GM23338 (cell line): ENCODE data around the gene ADGRL3. TPM values are rescaled to one million over a fixed set of nuclear protein-coding genes. Genes with fewer than 3 reads are reported as not detected.

Source experiments
- ATAC-seq: fragments of 200-7000 bp; cut with Tn5 transposase; 3 replicates; pipeline ENCODE4 v1.9.1; 2020
- DNase-seq: peaks from one replicate; pipeline ENCODE4 v3.0.0-alpha.2; 2015; ENCODE audit warnings: low spot score
- H2AFZ ChIP-seq: fragments of 200-600 bp; sonication (generic); 2 replicates; pipeline ENCODE4 v1.8.0; 2016; ENCODE audit warnings: antibody characterized with exemption, mild to moderate bottlenecking, moderate library complexity
- H3F3A ChIP-seq: fragments of 200-600 bp; sonication (generic); replicated peaks from 2 replicates; pipeline ENCODE4 v1.8.0; 2017; ENCODE audit warnings: antibody characterized with exemption, mixed run types, low read depth
- H3K27ac ChIP-seq: fragments of 200-600 bp; sonication (generic); 2 replicates; pipeline ENCODE4 v1.6.1; 2016; ENCODE audit warnings: low read depth
- H3K27me3 ChIP-seq: fragments of 200-600 bp; sonication (generic); 2 replicates; pipeline ENCODE4 v1.8.0; 2016; ENCODE audit warnings: mild to moderate bottlenecking, mixed run types, moderate library complexity; ENCODE audit not compliant: insufficient read depth
- H3K36me3 ChIP-seq: fragments of 200-600 bp; sonication (generic); 2 replicates; pipeline ENCODE4 v1.8.0; 2016; ENCODE audit warnings: mild to moderate bottlenecking; ENCODE audit not compliant: insufficient read depth
- H3K4me1 ChIP-seq: fragments of 200-600 bp; sonication (generic); 2 replicates; pipeline ENCODE4 v1.8.0; 2016; ENCODE audit warnings: mild to moderate bottlenecking, moderate library complexity; ENCODE audit not compliant: insufficient read depth
- H3K4me2 ChIP-seq: fragments of 200-600 bp; sonication (generic); 2 replicates; pipeline ENCODE4 v1.7.1; 2017; ENCODE audit warnings: mixed run types
- H3K4me3 ChIP-seq: fragments of 200-600 bp; sonication (generic); 2 replicates; pipeline ENCODE4 v1.6.1; 2016; ENCODE audit warnings: mixed run types
- H3K79me2 ChIP-seq: fragments of 200-600 bp; sonication (generic); replicated peaks from 2 replicates; pipeline ENCODE4 v1.8.0; 2017; ENCODE audit warnings: mild to moderate bottlenecking; ENCODE audit not compliant: insufficient read depth
- H3K9me2 ChIP-seq: fragments of 200-600 bp; sonication (generic); 2 replicates; pipeline ENCODE4 v1.8.0; 2017; ENCODE audit not compliant: insufficient read depth
- H4K20me1 ChIP-seq: fragments of 200-600 bp; sonication (generic); replicated peaks from 2 replicates; pipeline ENCODE4 v1.8.0; 2017; ENCODE audit warnings: mild to moderate bottlenecking; ENCODE audit not compliant: insufficient read depth
- H3K27ac Mint-ChIP-seq: 2 replicates; pipeline ENCODE4 v1.8.0; 2020; ENCODE audit warnings: inconsistent platforms, mild to moderate bottlenecking, moderate library complexity, mixed read lengths
- H3K27me3 Mint-ChIP-seq: 3 replicates; pipeline ENCODE4 v1.8.0; 2022; ENCODE audit warnings: low read depth, mild to moderate bottlenecking, moderate library complexity, mixed read lengths, inconsistent platforms; ENCODE audit not compliant: insufficient read depth, poor library complexity
- H3K36me3 Mint-ChIP-seq: 3 replicates; pipeline ENCODE4 v1.8.0; 2021; ENCODE audit warnings: low read depth, mild to moderate bottlenecking, inconsistent platforms, moderate library complexity, mixed read lengths
- H3K4me1 Mint-ChIP-seq: 3 replicates; pipeline ENCODE4 v1.8.0; 2020; ENCODE audit warnings: mild to moderate bottlenecking, inconsistent platforms, mixed read lengths
- H3K4me3 Mint-ChIP-seq: 3 replicates; pipeline ENCODE4 v1.8.0; 2021; ENCODE audit warnings: moderate library complexity, mild to moderate bottlenecking, inconsistent platforms, mixed read lengths
- H3K9me3 Mint-ChIP-seq: 3 replicates; pipeline ENCODE4 v1.8.0; 2020; ENCODE audit warnings: moderate library complexity, mild to moderate bottlenecking, inconsistent platforms, mixed read lengths
- CREB1 ChIP-seq: fragments of 250-450 bp; sonication (Bioruptor Pico); IDR thresholded peaks from 2 replicates; pipeline ENCODE4 v1.5.0; 2020; ENCODE audit warnings: low read depth, mild to moderate bottlenecking, moderate library complexity
- EZH2 ChIP-seq: fragments of 200-600 bp; sonication (generic); IDR thresholded peaks from one replicate; pipeline ENCODE4 v1.8.0; 2017; ENCODE audit warnings: antibody characterized with exemption, mild to moderate bottlenecking, low read depth; ENCODE audit not compliant: unreplicated experiment
- EZH2phosphoT487 ChIP-seq: fragments of 200-600 bp; sonication (generic); IDR thresholded peaks from one replicate; pipeline ENCODE4 v1.8.1; 2018; ENCODE audit warnings: antibody characterized with exemption; ENCODE audit not compliant: unreplicated experiment
- JUNB ChIP-seq: IDR thresholded peaks from one replicate; pipeline ENCODE4 v1.6.1; 2016; ENCODE audit warnings: antibody characterized with exemption; ENCODE audit not compliant: unreplicated experiment
- NANOG ChIP-seq: IDR thresholded peaks from 2 replicates; pipeline ENCODE4 v1.6.1; 2016; ENCODE audit warnings: antibody characterized with exemption, borderline replicate concordance
- POLR2AphosphoS5 ChIP-seq: IDR thresholded peaks from 2 replicates; pipeline ENCODE4 v1.6.1; 2016; ENCODE audit warnings: antibody characterized with exemption, low read depth
- STAT1 ChIP-seq: IDR thresholded peaks from one replicate; pipeline ENCODE4 v1.6.1; 2016; ENCODE audit warnings: antibody characterized with exemption; ENCODE audit not compliant: unreplicated experiment
- ZNF114 ChIP-seq: fragments of 250-450 bp; sonication (Bioruptor Pico); IDR thresholded peaks from 2 replicates; pipeline ENCODE4 v1.5.0; 2020; ENCODE audit warnings: mild to moderate bottlenecking, moderate library complexity
- ZNF331 ChIP-seq: fragments of 250-450 bp; sonication (Bioruptor Pico); IDR thresholded peaks from 2 replicates; pipeline ENCODE4 v1.5.0; 2020; ENCODE audit warnings: low read depth, mild to moderate bottlenecking, moderate library complexity
- polyA plus RNA-seq: library from polyadenylated mRNA; unstranded; fragments of >200 nt; fragmentation: Nextera tagmentation; extraction: Ambion mirVana; gene quantifications from 2 replicates; pipeline ENCODE4 v1.2.1, GENCODE V29; 2016
- total RNA-seq: library from RNA; depleted of rRNA; stranded (reverse); fragments of >200 nt; shearing (Covaris generic); gene quantifications from 2 replicates; pipeline ENCODE4 v1.2.3, GENCODE V29; 2014
- TF ChIP-seq, protein P1 (sequence below): fragments of 250-450 bp; sonication (Bioruptor Pico); IDR thresholded peaks from 2 replicates; pipeline ENCODE4 v1.5.0; 2020; ENCODE audit warnings: mild to moderate bottlenecking, moderate library complexity
- TF ChIP-seq, protein P2 (sequence below): IDR thresholded peaks from 2 replicates; pipeline ENCODE4 v1.6.1; 2016; ENCODE audit warnings: antibody characterized with exemption
- TF ChIP-seq, protein P3 (sequence below), 2 experiments: fragments of 200-600 bp in 1 of 2; sonication (generic) in 1 of 2; conservative IDR thresholded peaks; 2 replicates each; pipeline versions ENCODE4 v1.5.1 to v1.6.1; 2016 to 2017; ENCODE audit warnings: antibody characterized with exemption in 2 of 2, low read depth in 2 of 2, mild to moderate bottlenecking in 2 of 2, moderate library complexity in 1 of 2
- TF ChIP-seq, protein P4 (sequence below): IDR thresholded peaks from one replicate; pipeline ENCODE4 v1.6.1; 2018; ENCODE audit warnings: antibody characterized with exemption; ENCODE audit not compliant: unreplicated experiment

ADGRL3 gene
- total and polyA plus RNA-seq, 2 experiments from 2014 or later, result 9.7 to 16.5 TPM

DNA sequence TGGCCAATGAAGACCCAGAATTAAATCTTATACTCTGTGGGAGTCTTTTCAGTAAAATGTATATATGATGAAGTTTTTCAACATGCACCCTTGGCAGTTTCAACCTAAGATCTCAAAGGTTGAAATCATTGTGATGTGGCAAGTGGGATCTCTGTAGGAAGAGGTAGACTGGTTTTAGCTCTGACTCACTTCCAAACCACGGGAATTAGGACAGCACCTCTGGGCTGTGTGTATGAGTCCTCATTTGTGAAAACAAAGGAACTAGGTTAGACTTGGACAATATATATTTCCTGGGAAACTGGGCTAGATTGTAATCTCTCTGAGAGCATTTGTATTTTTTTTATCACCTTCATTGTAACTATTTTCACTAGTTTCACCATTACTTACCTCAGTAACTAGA is 333.0 kb downstream of the ADGRL3 start:
- H3K79me2 ChIP-seq, result 0 out of 2 replicates have a peak, but pooled peaks cover 7% of the 10 kb centered on the region

More for the DNA sequence above, 333.0 kb downstream of the ADGRL3 start:
- Histone ChIP-seq H3K4me1 (no peaks in the 10 kb centered on the region), H3K4me2 (no peak overlapping the region), H4K20me1 (no peaks in the 10 kb centered on the region), H3K36me3 (no peaks in the 10 kb centered on the region), H3F3A (no peaks in the 10 kb centered on the region), H3K4me3 (no peak overlapping the region), H3K27ac (no peak overlapping the region), H3K9me2 (no peaks in the 10 kb centered on the region), H2AFZ (no peak overlapping the region), H3K27me3 (no peaks in the 10 kb centered on the region)
- ATAC-seq (no peak), DNase-seq (no peak)
- no peaks in the 10 kb centered on the region; the same call in 2 of the 3 replicates for H3K4me1 Mint-ChIP-seq
- TF ChIP-seq ZNF331 (CRISPR knock-in tag) (no peak), CREB1 (CRISPR knock-in tag) (no peak), EZH2phosphoT487 (no peak), NANOG (no peak), STAT1 (no peak), JUNB (no peak), EZH2 (no peak), POLR2AphosphoS5 (no peak), ZNF114 (CRISPR knock-in tag) (no peak)
- TF ChIP-seq, protein P1, sequence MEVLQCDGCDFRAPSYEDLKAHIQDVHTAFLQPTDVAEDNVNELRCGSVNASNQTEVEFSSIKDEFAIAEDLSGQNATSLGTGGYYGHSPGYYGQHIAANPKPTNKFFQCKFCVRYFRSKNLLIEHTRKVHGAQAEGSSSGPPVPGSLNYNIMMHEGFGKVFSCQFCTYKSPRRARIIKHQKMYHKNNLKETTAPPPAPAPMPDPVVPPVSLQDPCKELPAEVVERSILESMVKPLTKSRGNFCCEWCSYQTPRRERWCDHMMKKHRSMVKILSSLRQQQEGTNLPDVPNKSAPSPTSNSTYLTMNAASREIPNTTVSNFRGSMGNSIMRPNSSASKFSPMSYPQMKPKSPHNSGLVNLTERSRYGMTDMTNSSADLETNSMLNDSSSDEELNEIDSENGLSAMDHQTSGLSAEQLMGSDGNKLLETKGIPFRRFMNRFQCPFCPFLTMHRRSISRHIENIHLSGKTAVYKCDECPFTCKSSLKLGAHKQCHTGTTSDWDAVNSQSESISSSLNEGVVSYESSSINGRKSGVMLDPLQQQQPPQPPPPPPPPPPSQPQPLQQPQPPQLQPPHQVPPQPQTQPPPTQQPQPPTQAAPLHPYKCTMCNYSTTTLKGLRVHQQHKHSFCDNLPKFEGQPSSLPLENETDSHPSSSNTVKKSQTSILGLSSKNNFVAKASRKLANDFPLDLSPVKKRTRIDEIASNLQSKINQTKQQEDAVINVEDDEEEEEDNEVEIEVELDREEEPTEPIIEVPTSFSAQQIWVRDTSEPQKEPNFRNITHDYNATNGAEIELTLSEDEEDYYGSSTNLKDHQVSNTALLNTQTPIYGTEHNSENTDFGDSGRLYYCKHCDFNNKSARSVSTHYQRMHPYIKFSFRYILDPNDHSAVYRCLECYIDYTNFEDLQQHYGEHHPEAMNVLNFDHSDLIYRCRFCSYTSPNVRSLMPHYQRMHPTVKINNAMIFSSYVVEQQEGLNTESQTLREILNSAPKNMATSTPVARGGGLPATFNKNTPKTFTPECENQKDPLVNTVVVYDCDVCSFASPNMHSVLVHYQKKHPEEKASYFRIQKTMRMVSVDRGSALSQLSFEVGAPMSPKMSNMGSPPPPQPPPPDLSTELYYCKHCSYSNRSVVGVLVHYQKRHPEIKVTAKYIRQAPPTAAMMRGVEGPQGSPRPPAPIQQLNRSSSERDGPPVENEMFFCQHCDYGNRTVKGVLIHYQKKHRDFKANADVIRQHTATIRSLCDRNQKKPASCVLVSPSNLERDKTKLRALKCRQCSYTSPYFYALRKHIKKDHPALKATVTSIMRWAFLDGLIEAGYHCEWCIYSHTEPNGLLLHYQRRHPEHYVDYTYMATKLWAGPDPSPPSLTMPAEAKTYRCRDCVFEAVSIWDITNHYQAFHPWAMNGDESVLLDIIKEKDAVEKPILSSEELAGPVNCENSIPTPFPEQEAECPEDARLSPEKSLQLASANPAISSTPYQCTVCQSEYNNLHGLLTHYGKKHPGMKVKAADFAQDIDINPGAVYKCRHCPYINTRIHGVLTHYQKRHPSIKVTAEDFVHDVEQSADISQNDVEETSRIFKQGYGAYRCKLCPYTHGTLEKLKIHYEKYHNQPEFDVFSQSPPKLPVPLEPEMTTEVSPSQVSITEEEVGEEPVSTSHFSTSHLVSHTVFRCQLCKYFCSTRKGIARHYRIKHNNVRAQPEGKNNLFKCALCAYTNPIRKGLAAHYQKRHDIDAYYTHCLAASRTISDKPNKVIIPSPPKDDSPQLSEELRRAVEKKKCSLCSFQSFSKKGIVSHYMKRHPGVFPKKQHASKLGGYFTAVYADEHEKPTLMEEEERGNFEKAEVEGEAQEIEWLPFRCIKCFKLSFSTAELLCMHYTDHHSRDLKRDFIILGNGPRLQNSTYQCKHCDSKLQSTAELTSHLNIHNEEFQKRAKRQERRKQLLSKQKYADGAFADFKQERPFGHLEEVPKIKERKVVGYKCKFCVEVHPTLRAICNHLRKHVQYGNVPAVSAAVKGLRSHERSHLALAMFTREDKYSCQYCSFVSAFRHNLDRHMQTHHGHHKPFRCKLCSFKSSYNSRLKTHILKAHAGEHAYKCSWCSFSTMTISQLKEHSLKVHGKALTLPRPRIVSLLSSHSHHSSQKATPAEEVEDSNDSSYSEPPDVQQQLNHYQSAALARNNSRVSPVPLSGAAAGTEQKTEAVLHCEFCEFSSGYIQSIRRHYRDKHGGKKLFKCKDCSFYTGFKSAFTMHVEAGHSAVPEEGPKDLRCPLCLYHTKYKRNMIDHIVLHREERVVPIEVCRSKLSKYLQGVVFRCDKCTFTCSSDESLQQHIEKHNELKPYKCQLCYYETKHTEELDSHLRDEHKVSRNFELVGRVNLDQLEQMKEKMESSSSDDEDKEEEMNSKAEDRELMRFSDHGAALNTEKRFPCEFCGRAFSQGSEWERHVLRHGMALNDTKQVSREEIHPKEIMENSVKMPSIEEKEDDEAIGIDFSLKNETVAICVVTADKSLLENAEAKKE (CRISPR knock-in tag), result no peak
- TF ChIP-seq, protein P2, sequence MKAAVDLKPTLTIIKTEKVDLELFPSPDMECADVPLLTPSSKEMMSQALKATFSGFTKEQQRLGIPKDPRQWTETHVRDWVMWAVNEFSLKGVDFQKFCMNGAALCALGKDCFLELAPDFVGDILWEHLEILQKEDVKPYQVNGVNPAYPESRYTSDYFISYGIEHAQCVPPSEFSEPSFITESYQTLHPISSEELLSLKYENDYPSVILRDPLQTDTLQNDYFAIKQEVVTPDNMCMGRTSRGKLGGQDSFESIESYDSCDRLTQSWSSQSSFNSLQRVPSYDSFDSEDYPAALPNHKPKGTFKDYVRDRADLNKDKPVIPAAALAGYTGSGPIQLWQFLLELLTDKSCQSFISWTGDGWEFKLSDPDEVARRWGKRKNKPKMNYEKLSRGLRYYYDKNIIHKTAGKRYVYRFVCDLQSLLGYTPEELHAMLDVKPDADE, result no peak
- TF ChIP-seq, protein P3, sequence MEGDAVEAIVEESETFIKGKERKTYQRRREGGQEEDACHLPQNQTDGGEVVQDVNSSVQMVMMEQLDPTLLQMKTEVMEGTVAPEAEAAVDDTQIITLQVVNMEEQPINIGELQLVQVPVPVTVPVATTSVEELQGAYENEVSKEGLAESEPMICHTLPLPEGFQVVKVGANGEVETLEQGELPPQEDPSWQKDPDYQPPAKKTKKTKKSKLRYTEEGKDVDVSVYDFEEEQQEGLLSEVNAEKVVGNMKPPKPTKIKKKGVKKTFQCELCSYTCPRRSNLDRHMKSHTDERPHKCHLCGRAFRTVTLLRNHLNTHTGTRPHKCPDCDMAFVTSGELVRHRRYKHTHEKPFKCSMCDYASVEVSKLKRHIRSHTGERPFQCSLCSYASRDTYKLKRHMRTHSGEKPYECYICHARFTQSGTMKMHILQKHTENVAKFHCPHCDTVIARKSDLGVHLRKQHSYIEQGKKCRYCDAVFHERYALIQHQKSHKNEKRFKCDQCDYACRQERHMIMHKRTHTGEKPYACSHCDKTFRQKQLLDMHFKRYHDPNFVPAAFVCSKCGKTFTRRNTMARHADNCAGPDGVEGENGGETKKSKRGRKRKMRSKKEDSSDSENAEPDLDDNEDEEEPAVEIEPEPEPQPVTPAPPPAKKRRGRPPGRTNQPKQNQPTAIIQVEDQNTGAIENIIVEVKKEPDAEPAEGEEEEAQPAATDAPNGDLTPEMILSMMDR (conservative IDR thresholded peaks at IDR 0.05; ENCODE audit: low read depth in 2 of 2), result no peak
- TF ChIP-seq, protein P4, sequence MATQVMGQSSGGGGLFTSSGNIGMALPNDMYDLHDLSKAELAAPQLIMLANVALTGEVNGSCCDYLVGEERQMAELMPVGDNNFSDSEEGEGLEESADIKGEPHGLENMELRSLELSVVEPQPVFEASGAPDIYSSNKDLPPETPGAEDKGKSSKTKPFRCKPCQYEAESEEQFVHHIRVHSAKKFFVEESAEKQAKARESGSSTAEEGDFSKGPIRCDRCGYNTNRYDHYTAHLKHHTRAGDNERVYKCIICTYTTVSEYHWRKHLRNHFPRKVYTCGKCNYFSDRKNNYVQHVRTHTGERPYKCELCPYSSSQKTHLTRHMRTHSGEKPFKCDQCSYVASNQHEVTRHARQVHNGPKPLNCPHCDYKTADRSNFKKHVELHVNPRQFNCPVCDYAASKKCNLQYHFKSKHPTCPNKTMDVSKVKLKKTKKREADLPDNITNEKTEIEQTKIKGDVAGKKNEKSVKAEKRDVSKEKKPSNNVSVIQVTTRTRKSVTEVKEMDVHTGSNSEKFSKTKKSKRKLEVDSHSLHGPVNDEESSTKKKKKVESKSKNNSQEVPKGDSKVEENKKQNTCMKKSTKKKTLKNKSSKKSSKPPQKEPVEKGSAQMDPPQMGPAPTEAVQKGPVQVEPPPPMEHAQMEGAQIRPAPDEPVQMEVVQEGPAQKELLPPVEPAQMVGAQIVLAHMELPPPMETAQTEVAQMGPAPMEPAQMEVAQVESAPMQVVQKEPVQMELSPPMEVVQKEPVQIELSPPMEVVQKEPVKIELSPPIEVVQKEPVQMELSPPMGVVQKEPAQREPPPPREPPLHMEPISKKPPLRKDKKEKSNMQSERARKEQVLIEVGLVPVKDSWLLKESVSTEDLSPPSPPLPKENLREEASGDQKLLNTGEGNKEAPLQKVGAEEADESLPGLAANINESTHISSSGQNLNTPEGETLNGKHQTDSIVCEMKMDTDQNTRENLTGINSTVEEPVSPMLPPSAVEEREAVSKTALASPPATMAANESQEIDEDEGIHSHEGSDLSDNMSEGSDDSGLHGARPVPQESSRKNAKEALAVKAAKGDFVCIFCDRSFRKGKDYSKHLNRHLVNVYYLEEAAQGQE, result no peak
- H3K27ac Mint-ChIP-seq, result no peak overlapping the region
- H3K36me3 Mint-ChIP-seq, result peaks cover 9% of the 10 kb centered on the region; the same call in 1 of the 3 replicates
- peaks cover 3% of the 10 kb centered on the region; the same call in 1 of the 3 replicates for H3K9me3 Mint-ChIP-seq
- H3K4me3 Mint-ChIP-seq, result no peak overlapping the region
- no peaks in the 10 kb centered on the region for H3K27me3 Mint-ChIP-seq
